HUES64 (cell line): Measurements from ENCODE around the gene RGMB.
A peak's percentile ranks its signal among the peaks of the same experiment; 100 is the strongest.

ENCODE experiments used
- H3K27ac ChIP-seq: 2 replicates; pipeline ENCODE4 v1.7.0; 2013; ENCODE audit warnings: low read depth, low read length, inconsistent platforms
- H3K27me3 ChIP-seq: 2 replicates; pipeline ENCODE4 v1.6.1; 2013; ENCODE audit warnings: mild to moderate bottlenecking, low read length; ENCODE audit not compliant: insufficient read depth
- H3K36me3 ChIP-seq: 2 replicates; pipeline ENCODE4 v1.6.1; 2013; ENCODE audit warnings: mild to moderate bottlenecking, low read length; ENCODE audit not compliant: insufficient read depth
- H3K4me1 ChIP-seq: 2 replicates; pipeline ENCODE4 v1.6.1; 2013; ENCODE audit warnings: mild to moderate bottlenecking, low read length, moderate library complexity; ENCODE audit not compliant: insufficient read depth
- H3K4me3 ChIP-seq: 2 replicates; pipeline ENCODE4 v1.5.1; 2013; ENCODE audit warnings: mild to moderate bottlenecking, low read length, moderate library complexity
- H3K9ac ChIP-seq: 2 replicates; pipeline ENCODE4 v1.6.1; 2013; ENCODE audit warnings: mild to moderate bottlenecking, low read depth, low read length
- H3K9me3 ChIP-seq: 2 replicates; pipeline ENCODE4 v1.6.1; 2013; ENCODE audit warnings: low read depth, low read length; ENCODE audit not compliant: insufficient read depth
- WGBS: fragments of 150-250, 120-280 bp; methylation state at CpG from one replicate; pipeline ENCODE4 v1.1.7; 2013; ENCODE audit warnings: missing lambda C conversion rate; 5-methylcytosine and 5-hydroxymethylcytosine counted together

Gene RGMB

DNA sequence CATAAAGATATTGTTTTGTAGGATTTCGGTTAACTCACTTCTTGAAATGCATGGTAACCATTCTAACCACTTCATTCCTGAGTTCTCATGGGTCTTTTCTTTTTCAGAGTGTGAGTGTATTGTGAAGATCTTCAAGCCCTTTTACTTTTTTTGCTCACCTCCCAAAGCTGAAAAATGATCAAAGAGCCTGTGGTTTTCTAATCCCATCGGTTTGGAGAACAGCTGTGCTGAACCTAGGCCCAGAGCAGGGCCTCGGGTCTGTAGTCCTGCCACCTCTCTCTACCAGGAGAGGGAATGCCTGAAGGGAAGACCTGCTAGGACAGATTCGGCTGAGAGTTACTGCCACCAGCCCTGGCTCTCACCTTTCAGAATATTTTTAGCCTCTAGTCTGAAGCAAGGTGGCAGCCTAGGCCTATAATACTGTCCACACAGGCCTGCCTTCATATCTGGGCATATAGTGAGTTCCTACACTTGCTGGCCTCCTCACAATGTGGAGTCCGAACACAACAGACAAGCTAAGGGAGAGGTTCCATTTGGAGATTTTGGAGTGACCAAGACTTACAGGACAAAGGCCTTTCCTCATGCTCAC lies 13.8 kb downstream of the RGMB start:
- 87% methylated on average over 4 of the region's 5 CpGs for WGBS

DNA sequence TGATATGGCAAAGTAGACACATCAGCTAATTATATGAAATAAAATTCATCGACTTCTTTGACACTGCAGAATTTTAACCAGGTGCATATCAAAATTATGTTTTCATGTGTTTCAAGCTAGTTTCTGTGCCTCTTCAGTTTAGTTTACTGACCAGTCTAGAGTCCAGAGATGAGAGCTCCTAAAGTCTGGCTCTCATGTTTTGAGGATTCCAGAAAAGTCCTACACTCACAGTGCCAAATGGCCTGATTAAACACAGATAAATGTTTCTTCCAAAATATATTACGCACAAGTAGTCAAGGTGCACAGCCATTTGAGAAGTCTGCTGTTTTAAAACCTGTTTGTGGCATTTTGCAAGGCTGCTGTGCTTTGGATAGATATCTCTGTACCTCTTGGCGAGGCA lies 15.6 kb downstream of the RGMB start:
- H3K9ac ChIP-seq = no peak overlapping the region
- H3K9me3 ChIP-seq = no peaks in the 10 kb centered on the region
- H3K27me3 ChIP-seq = no peaks in the 10 kb centered on the region
- peaks cover 52% of the 10 kb centered on the region for H3K36me3 ChIP-seq
- H3K4me3 ChIP-seq = no peak overlapping the region
- peaks cover 51% of the 10 kb centered on the region for H3K4me1 ChIP-seq
- 94% methylated on average over 3 of the region's 3 CpGs for WGBS
- H3K27ac ChIP-seq = no peak overlapping the region

More for the DNA sequence above, 13.8 kb downstream of the RGMB start:
- Histone ChIP-seq H3K27me3 (no peaks in the 10 kb centered on the region), H3K4me3 (no peak overlapping the region), H3K36me3 (peaks cover 56% of the 10 kb centered on the region), H3K27ac (no peak overlapping the region), H3K4me1 (peaks cover 53% of the 10 kb centered on the region), H3K9me3 (no peaks in the 10 kb centered on the region), H3K9ac (no peak overlapping the region)

- Histone ChIP-seq H3K9me3 (no peaks in the 10 kb centered on the region), H3K4me1 (peaks cover 46% of the 10 kb centered on the region), H3K36me3 (peaks cover 46% of the 10 kb centered on the region), H3K4me3 (no peak overlapping the region), H3K9ac (no peak overlapping the region), H3K27ac (0 out of 2 replicates have a peak overlapping the region, but pooled peaks have one; percentile 6), H3K27me3 (no peaks in the 10 kb centered on the region)
- WGBS = 89% methylated on average over 7 of the region's 7 CpGs
These were observed 17.6 kb downstream of the RGMB start for GRCh38 chr5:98791001-98791519.

DNA sequence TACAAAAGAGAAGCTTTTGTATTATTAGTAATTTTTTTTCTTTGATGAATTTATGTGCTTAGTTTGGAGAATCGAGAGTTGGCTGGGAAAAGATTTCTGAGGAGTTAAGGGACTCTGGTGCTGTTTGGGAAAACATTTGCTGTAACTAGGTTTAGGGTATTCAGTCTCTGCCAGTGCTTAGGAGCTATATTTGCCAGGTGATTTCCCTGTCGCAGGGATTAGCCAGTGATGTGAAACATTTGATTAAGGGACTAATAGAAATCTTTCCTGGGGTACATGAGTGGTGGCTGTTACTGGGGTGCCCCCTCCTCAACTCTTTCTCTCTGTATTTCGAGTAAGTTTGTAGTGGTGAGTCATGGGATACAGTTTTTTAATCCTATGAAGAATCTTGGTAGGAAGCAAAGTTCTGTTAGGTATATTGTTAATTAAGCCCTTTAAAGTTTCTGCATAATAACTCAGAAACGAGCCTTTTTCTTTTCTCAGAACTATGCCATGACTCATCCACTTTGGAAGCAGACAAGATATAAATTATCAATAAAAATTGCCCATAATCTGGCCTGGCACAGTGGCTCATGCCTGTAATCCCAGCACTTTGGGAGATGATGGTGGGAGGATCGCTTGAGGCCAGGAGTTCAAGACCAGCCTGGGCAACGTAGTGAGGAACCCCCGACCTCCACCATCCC lies 18.6 kb downstream of the RGMB start:
- Histone ChIP-seq H3K4me3 (no peak overlapping the region), H3K4me1 (peaks cover 45% of the 10 kb centered on the region), H3K27me3 (no peaks in the 10 kb centered on the region), H3K9ac (no peak overlapping the region), H3K27ac (no peak overlapping the region), H3K36me3 (peaks cover 36% of the 10 kb centered on the region), H3K9me3 (no peaks in the 10 kb centered on the region)
- 90% methylated on average over 4 of the region's 7 CpGs for WGBS

DNA sequence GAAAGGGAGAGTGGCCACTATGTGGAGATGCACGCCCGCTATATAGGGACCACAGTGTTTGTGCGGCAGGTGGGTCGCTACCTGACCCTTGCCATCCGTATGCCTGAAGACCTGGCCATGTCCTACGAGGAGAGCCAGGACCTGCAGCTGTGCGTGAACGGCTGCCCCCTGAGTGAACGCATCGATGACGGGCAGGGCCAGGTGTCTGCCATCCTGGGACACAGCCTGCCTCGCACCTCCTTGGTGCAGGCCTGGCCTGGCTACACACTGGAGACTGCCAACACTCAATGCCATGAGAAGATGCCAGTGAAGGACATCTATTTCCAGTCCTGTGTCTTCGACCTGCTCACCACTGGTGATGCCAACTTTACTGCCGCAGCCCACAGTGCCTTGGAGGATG lies 19.8 kb downstream of the RGMB start:
- Histone ChIP-seq H3K36me3 (peaks cover 25% of the 10 kb centered on the region), H3K27me3 (no peaks in the 10 kb centered on the region), H3K9ac (no peak overlapping the region), H3K4me3 (no peak overlapping the region), H3K9me3 (no peaks in the 10 kb centered on the region), H3K4me1 (peaks cover 43% of the 10 kb centered on the region), H3K27ac (no peak overlapping the region)
- WGBS = 96% methylated on average over 14 of the region's 14 CpGs

DNA sequence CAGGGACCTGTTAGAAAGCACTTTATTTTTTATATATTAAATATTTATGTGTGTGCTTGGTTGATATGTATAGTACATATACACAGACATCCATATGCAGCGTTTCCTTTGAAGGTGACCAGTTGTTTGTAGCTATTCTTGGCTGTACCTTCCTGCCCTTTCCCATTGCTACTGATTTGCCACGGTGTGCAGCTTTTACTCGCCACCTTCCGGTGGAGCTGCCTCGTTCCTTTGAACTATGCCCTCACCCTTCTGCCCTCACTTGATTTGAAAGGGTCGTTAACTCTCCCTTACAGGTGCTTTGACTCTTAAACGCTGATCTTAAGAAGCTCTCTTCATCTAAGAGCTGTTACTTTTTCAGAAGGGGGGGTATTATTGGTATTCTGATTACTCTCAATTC lies 20.5 kb downstream of the RGMB start:
- Histone ChIP-seq H3K9me3 (no peaks in the 10 kb centered on the region), H3K27me3 (no peaks in the 10 kb centered on the region), H3K27ac (no peak overlapping the region), H3K36me3 (peaks cover 22% of the 10 kb centered on the region), H3K4me1 (peaks cover 42% of the 10 kb centered on the region), H3K4me3 (no peak overlapping the region), H3K9ac (no peak overlapping the region)
- 86% methylated on average over 7 of the region's 7 CpGs for WGBS

DNA sequence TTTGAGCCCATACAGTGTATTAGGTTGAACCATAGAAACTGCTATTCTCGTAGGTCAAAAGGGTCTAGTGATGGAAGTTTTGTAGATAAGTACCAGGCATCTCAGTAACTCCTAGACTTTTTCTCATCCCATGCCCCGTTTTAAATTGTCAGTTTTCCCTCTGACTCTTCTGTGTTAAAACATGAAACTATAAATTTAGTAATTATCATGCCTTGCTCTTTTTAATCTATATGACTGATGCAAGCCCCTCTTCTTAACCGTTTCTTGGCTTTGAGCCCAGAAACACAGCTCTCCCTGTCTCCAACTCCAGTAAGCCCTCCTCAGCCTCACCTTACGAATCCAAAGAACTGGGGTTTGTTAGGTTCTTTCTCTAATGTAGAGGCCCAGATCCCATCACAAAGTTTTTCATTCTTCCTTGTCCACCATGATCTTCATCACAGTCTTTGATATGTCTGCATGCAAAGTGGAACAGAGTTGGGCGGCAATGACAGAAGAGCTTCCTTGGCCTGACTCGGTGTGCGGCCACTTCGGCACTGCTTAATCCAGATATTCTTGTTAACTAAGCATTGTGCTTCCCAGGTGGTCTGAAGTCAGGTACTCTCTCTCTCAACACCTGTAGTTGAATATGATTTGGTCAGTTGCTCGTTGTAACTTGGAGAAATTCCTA lies 21.1 kb downstream of the RGMB start:
- Histone ChIP-seq H3K36me3 (peaks cover 22% of the 10 kb centered on the region), H3K9ac (no peak overlapping the region), H3K4me1 (peaks cover 36% of the 10 kb centered on the region), H3K27ac (no peak overlapping the region), H3K27me3 (no peaks in the 10 kb centered on the region), H3K4me3 (no peak overlapping the region), H3K9me3 (no peaks in the 10 kb centered on the region)
- WGBS = 85% methylated on average over 8 of the region's 9 CpGs

DNA sequence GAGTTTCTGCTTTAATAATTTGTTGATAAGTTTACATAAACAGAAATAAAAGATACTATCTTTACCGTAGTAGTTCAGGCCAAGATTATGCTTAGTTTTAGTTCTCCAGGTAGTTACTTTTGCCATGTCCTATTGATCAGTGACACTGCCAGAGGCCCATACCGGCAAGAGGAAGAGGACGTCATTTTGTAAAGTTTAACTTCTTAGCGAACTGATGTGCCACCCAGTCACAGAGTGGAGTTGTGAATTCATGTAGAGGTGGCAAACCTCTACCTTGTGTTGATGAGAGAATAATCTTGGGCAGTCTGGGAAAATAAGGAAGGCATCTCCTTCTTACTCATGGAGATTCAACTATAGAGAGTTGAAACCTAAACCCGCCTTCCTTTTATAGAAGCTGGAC lies 21.8 kb downstream of the RGMB start:
- peaks cover 19% of the 10 kb centered on the region for H3K36me3 ChIP-seq
- peaks cover 30% of the 10 kb centered on the region for H3K4me1 ChIP-seq
- 88% methylated on average over 5 of the region's 5 CpGs for WGBS
- H3K4me3 ChIP-seq = no peak overlapping the region
- no peaks in the 10 kb centered on the region for H3K9me3 ChIP-seq
- H3K27ac ChIP-seq = no peak overlapping the region; the same call in 1 of the 2 replicates
- H3K9ac ChIP-seq = no peak overlapping the region
- H3K27me3 ChIP-seq = no peaks in the 10 kb centered on the region

- Histone ChIP-seq H3K4me1 (peaks cover 19% of the 10 kb centered on the region), H3K27me3 (no peaks in the 10 kb centered on the region), H3K4me3 (no peak overlapping the region), H3K27ac (peak overlapping the region; percentile 72), H3K9ac (peak overlapping the region; percentile 46; the same call in 1 of the 2 replicates), H3K36me3 (peaks cover 17% of the 10 kb centered on the region), H3K9me3 (no peaks in the 10 kb centered on the region)
- WGBS = 30% methylated on average over 5 of the region's 7 CpGs
These were observed 22.9 kb downstream of the RGMB start for GRCh38 chr5:98796197-98796972.

DNA sequence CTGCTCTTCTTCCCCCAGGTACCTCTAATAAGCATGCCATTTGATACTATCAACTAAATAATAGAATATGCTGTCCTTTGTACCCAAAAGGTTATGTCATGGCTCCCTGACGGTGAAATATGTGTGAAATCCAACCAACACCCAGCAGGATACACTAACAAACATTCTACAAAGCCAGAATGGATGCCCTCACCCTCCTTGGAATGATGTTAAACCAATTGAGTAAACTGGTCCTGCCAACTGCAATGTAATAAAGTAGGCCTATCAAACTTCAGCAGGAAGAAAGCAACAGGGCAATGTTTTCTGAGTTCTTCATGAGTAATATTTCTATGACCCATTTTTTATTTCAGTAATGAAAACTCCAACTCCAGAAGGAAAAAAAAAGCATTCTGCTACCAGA lies 24.9 kb downstream of the RGMB start:
- 100% methylated on average over 1 of the region's 1 CpG for WGBS
- Histone ChIP-seq H3K36me3 (peaks cover 9% of the 10 kb centered on the region), H3K27ac (no peak overlapping the region), H3K27me3 (no peaks in the 10 kb centered on the region), H3K4me3 (no peak overlapping the region), H3K4me1 (peaks cover 15% of the 10 kb centered on the region), H3K9me3 (no peaks in the 10 kb centered on the region), H3K9ac (no peak overlapping the region)

DNA sequence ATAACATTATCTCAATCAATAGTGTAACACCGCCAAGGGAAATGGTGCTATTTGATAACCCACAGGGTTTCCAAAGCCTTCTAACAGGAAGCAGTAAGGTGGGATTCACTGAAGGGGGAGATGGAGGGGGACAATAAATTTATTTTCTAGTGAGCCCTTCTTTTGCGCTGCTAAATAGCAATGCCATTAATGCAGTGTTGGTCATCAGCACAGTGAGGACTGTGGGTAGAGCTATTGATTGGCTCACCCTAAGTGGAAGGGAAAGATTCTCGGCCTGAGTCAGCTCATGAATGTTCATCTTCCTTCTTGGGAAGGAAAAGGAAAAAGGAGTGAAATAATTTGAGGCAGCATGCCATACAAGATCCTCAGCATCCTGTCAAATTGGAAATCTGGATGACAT lies 25.4 kb downstream of the RGMB start:
- no peaks in the 10 kb centered on the region for H3K27me3 ChIP-seq
- H3K27ac ChIP-seq = no peak overlapping the region
- 96% methylated on average over 3 of the region's 3 CpGs for WGBS
- H3K9me3 ChIP-seq = no peaks in the 10 kb centered on the region
- H3K4me1 ChIP-seq = peaks cover 15% of the 10 kb centered on the region
- no peak overlapping the region for H3K4me3 ChIP-seq
- no peak overlapping the region for H3K9ac ChIP-seq
- peaks cover 5% of the 10 kb centered on the region for H3K36me3 ChIP-seq
